Occipital lobe (tissue), 2 donors: Measurements from ENCODE around the gene YY1. TPM values are rescaled to one million over a fixed set of nuclear protein-coding genes. Genes with fewer than 3 reads are reported as not detected.

Experiments used
- small RNA-seq: library from RNA; depleted of rRNA; stranded (forward); fragments of <200 nt; gene quantifications from one replicate; pipeline ENCODE3, GENCODE V24; 2014
- total RNA-seq: library from RNA; depleted of rRNA; stranded (reverse); fragments of >200 nt; gene quantifications from one replicate; pipeline ENCODE4 v1.2.3, GENCODE V29; 2014

YY1 gene
- total RNA-seq, 1 donor from 2014 or later: 60.2 TPM

Small RNAs within 50 kb of the gene (small RNA-seq; reads per million reads assigned to genes)
- gene MIR345 (32.7 reads per million, percentile 94 among the genes with 10 or more reads in this experiment), gene RN7SL523P (not detected)

Other genes with a start within 250 kb of the YY1 start
- 76.1 TPM for gene EVL, start 173.7 kb upstream of the YY1 start, total RNA-seq
- gene DEGS2, start 79.5 kb upstream of the YY1 start, total RNA-seq: 1.4 TPM
- 41.8 TPM for gene SLC25A29, start 67.3 kb downstream of the YY1 start, total RNA-seq
- not detected for gene SLC25A47, start 84.2 kb downstream of the YY1 start, total RNA-seq
- 16.5 TPM for gene WDR25, start 137.3 kb downstream of the YY1 start, total RNA-seq